Dermis blood vessel endothelial cell (primary cell): Measurements from ENCODE around the gene SEC22B. TPM values are rescaled to one million over a fixed set of nuclear protein-coding genes. Genes with fewer than 3 reads are reported as not detected.
"Not testable (repeated sequence)": the region's sequence is repeated elsewhere in the genome, so short reads cannot be mapped to it uniquely, and the experiment has no call there.

Experiments used
- DNase-seq: peaks from one replicate; pipeline ENCODE4 v3.0.0; 2010
- total RNA-seq: library from RNA; depleted of rRNA; stranded (reverse); fragments of >200 nt; gene quantifications from 2 replicates; pipeline ENCODE4 v1.2.3, GENCODE V29; 2014

Gene SEC22B
- 22.1 and 22.4 TPM in 2 replicates for total RNA-seq

DNA sequence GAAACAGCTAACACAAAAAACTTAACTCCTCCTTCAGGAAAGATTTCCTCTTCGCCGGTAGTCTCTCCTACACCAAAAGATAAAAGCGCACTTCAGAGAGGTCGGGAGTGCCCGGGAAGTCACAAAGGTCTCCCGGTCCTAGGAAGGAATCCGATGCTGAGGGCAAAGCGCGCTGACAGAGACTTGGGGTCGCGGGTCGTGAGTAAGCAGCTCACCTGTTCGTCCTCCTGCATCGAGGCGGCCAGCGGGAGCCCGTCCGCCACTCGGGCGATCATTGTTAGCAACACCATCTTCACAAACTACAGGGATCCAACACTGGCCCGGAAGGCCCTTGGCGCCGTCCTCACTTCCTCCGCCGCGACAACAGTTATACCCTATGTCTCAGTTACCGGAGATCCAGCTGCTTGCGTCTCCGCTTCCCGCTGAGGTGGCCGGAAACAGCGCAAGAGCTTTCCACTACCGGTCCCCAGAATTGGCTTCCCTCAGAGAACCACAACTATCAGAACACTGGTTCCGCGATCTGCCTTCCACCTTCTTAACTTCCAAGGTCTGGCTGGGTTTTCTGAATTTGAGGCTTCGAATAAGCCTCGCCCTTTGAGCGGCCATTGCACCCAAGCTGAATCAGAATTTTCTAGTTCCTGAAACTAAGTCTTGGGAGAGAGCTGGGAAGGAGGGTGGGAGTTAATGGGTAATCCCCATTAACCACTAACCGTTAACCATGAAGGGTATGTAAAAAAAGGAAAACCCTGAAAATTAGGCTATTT, at the start of gene SEC22B:
TSS of gene SEC22B (minus strand) at position 429 of the 764 bp plus-strand sequence. CDS start at position 290, 139 bp downstream.
- peak; percentile 97 for DNase-seq

DNA sequence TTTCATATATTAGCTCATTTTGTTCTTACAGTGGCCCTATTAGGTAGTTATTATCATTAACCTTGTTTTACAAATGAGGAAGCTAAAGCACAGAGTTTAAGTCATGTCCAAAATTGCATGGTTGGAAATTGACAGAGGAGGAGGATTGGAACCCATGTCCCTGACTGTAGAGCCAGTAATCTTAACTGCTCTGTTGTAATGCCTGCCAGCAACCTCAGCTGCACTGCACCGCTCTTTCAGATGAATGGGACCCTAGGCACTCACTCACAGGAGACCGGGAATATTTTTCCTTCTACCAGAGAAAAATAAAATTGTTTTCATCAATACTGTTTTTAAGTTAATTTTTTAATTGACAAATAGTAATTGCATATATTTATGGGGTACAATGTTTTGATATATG, 41.6 kb upstream of the SEC22B start:
- not testable (repeated sequence) for DNase-seq

DNA sequence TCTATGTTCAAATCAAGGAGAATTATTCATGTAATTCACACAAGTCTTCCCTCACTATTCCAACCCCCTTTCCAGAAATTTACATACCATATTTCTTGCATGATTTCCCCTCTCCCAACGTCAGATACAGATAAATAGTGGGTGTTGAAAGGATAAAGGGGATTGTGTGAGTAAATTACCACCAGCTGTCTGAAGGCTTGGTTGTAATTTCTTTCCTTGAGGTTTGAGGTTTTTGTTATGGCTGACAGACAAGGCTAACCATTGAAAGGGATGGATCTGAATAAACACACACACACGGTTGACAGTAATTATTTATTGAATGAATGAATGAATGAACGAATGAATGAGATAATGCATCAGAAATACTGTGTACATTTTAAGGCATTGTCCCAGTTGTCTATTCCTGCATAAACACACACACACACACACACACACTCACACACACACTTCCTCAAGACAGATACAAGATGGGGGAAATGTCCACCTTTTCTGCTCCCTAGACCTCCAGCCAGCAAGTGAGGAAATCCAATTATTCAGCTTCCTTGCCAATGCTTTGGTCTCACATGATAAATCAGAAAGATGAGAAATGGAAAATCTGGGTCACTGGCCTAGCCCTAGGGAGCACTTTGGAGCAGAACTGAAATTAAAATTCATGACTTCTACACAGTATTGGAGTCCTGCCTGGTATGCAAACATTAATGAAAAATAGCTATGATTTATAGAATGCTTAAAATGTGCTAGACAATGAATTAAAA, 41.0 kb upstream of the SEC22B start:
- DNase-seq, result not testable (repeated sequence)

DNA sequence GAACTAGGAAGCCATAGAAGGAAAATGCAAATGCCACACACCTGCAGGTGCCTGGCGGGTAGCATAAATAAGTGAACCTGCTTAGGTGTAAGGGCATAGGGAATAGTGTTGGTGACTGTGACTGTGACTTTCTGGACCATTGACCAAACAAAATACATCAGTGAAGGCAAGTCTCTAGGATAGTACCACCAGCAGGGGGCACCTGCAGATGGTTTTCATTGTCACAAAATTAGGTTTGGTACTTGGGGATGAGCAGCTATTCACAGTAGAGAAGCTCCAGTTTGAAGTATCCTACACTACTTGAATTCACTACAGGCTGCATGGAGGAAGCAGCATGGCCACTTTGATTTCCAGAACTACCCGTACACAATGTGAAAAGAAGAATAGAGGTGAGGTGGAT, 37.3 kb upstream of the SEC22B start:
- not testable (repeated sequence) for DNase-seq

DNA sequence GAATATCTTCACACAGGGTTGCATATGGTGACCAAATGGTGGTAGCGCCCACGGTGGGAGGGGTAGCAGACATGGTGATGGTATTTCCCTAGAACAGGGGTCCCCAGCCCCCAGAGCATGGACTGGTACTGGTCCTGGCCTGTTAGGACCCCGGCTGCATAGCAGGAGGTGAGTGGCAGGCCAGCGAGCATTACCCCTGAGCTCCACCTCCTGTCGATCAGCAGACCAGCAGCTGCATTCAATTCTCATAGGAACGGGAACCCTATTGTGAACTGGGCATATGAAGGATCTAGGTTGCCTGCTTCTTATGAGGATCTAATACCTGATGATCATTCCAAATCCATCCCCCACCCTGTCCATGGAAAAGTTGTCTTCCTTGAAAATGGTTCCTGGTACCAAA, 34.4 kb upstream of the SEC22B start:
- not testable (repeated sequence) for DNase-seq

DNA sequence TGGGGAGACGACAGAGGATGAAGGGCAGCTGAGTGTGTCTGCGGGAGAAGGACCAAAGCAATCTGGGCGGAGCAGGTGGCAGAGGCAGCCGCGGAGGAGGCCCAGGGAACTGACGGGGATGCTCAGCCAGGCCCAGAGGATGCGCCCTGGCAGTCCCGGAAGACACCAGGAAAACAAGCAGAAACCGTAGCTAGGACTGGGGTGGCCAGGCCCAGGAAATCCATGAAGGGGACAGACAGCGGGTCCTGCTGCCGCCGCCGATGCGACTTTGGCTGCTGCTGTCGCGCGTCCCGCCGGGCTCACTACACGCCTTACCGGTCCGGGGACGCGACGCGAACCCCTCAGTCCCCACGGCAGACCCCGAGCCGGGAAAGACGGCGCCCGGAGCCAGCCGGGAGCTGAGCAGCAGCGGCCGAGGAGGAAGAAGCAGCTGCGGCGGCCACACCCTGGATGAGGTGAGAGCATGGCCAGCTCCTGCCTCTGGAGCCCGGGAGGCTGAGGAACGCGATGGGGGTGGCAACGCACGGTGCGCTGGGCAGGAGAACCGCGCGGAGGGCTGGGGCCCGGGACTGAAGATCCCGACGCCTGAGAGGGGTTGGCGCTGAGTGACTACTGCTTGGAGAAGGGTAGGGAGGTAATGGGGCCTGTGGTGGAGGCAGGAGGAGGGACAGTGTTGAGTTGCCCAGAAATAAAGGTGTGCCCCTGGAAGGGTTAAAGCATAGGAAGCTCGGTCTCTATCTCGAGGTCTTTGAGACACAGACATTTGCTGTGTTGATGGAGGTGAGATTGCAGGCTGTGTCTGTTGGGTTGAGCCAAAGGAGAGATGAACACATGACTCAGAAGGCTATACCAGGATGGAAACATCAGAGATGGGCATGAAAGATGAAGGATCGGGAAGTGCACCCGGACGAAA, 20.8 kb upstream of the SEC22B start:
- DNase-seq, result not testable (repeated sequence)

DNA sequence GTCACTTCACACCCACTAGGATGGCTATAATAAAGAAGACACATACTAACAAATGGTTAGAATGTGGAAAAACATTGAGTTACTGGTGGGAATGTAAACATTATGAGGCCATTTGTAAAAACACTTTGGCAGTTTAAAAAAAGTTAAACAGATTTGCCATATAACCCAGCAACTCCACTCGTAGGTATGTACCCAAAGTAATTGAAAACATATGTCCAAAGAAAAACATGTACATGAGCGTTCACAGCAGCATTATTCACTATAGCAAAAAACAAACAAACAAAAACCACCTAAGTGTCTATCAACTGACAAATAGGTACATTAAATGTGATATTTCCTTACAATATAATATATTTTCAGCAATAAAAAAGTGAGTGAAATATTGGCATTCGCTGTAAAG, 12.3 kb upstream of the SEC22B start:
- not testable (repeated sequence) for DNase-seq

DNA sequence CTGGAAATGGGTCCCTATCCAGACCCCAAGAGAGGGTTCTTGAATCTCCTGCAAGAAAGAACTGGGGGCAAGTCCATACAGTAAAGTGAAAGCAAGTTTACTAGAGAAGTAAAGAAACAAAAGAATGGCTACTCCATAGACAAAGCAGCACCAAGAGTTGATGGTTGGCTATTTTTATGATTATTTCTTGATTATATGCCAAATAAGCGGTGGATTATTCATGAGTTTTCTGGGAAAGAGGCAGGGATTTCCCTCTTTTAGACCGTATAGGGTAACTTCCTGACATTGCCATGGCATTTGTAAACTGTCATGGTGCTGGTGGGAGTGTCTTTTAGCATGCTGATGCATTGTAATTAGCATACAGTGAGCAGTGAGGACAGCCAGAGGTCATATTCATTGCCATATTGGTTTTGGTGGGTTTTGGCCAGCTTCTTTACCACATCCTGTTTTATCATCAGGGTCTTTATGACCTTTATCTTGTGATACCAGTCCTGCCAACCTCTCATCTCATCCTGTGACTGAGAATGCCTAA, 5.9 kb upstream of the SEC22B start:
- DNase-seq, result not testable (repeated sequence)

DNA sequence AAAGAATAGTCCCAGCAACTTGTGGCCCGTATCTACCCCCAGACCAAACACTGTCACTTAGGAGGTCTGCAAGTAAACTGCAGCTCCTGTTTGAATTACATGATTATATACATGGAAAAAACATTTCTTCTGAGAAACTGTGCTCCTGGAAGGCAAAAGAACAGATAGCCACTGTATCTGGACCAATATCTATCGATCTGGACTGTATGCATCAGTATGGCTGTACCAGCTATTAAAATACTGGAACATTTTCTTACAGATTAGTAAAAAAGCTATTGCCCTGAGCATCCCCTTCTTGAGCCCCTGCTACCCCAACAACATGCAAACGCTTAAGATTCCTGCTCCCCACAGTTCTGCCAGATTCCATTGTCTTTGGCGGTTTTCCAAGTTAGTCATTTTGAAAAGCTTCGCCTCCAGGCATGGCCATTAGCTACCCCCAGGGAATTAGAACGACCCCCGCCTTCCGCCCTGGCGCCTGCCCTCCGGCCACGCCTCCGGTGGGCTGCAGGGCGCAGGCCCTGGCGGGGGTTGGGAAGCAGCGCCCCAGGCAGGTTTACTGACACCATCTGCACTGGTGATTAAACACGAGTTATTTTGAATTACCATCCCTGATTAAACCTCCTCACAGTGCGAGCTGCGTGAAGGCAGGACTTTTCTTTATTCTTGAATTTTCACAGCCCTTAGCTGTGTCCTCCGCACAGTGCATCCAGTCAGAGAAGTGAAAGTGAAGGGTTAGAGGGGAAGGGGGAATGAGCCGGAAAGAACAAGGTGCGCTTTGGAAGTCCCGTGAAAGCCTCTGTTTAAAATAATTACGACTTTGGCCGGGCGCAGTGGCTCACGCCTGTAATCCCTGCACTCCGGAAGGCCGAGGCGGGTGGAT, 3.7 kb upstream of the SEC22B start:
- peak; percentile 61 for DNase-seq

DNA sequence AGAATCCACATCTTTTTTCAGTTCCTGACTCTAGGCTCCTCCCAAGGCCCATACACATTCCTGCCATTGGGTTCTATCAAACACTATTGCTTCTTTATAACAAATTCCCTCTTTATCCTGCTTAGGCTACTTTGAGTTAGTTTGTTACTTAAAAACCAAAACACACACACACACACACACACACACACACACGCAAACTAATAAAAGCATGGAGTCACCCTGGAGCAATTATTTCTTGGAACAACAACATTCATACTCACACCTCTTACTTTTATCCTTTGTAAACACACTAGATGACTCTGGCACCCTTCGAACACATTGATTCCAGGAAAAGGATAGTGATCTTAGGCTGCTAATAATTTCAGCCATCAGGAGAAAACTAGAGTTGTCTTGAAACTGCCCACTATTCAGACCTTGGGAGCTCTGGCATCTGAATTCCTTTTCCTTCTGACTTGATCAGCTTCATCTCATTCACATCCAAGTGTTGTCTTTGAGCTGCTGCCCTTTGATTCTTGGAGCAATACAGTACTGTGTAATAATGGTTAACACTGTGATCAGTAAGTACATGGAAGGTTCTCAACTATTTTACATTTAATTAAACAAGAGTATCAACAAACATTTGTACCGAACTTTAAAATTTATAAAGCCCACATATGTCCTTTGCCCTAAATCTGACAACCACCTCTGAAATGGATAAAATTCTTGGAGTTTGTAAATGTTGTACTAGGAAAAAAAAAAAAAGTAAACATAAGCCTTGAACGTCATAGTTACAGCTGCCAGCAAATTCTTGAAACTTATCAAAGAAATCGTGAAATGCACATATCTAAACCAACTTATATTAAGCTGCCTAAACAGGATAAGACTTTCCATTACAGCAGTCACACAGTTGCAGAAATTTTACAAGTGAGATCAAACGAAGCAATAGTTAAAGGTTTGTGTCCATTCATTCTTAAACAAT, 2.8 kb upstream of the SEC22B start:
- DNase-seq, result peak; percentile 5

DNA sequence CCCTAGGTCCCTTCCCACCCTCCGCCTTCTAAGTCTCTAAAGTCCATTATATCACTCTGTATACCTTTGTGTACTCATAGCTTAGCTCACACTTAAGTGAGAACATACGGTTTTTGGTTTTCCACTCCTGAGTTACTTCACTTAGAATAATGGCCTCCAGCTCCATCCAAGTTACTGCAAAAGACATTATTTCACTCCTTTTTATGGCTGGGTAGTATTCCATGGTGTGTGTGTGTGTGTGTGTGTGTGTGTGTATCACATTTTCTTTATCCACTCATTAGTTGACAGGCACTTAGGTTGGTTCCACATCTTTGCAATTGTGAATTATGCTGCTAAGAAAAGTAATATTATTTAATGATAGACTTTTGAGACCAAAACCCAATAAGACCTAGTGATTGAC, 1.7 kb upstream of the SEC22B start:
- DNase-seq, result not testable (repeated sequence)

DNA sequence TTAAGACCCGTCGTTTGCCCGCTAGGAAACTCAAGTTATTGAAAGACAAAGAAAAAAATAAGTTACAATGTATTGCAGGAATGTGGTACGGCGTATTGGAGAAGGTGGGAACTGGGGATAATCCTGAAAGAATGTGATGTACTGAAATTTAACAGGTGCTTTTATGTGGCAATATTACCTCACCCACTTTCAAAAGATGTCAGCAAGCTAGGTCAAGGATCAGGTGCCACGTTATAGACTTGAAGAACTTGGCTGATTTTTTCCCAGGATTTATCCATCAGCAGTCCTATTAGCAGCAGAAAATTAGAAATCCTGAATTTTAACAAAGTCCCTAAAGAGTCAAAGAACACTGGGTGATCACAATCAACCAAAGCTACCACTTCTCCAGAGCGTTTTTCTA, 632 bp downstream of the SEC22B start:
- peak; percentile 37 for DNase-seq

DNA sequence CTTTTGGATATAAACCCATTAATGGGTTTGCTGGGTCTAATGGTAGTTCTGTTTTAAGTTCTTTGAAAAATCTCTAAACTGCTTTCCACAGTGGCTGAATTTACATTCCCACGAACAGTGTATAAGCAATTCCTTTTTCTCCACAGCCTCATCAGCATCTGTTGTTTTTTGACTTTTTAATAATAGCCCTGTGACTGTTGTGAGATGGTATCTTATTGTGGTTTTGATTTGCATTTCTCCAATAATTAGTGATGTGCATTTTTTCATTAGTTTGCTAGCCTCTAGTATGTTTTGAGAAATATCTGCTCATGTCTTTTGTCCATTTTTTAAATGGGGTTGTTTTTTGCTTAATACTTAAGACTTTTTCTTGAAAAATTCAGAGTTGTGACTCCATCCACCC, 11.6 kb downstream of the SEC22B start:
- not testable (repeated sequence) for DNase-seq

DNA sequence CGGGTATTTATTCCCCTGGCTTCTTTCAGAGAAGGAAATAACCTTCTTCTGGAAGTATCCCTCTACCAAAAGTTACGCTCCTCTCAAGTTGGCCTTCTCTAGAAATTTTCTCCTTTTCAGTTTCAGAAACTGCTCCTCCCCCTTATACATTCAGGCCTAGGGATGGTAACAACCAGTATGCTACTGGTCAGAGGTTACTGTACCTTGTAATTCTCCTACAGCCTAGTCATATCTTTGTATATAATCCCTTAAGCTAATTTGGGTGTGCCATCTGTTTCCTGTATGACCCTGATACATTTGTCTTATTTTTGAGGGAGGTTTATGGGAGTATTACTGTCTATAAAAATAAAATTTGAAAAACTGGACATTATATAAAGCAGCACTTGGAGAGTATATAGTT, 14.3 kb downstream of the SEC22B start:
- not testable (repeated sequence) for DNase-seq

DNA sequence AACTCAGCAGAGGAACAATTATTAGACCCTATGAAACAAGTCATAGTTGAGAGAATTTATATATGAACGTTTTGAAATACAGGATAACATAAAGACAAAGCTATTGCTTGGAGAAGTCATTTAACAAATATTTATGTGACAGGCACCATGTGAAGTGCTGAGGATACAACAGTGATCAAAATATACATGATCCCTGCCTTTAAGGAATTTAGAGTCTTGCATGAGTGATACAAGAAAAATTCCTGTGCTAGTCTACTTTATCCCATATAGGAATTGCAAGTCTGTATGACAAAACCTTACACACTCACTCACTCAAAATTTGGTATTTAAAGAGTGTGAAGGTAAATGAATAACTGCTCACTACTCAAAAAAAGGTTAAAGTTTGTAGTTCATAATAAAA, 17.8 kb downstream of the SEC22B start:
- DNase-seq, result not testable (repeated sequence)

DNA sequence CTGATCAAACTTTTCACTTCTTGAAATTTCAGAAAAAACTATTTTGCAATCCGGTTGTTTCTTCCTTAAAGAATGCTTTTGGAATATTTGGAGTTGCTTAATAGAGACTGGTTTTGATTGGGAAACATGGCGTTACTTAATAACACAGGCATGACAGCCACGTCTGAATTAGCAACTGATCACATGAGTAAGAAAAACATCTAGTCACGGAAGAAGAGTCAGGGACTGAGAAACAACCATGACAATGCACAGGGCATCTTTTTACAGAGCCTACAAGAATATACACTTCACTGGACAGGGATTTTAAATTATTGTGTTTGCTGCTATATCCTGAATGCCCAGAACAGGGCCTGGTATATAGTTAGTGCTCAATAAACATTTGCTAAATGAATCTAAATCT, 18.2 kb downstream of the SEC22B start:
- DNase-seq, result not testable (repeated sequence)

DNA sequence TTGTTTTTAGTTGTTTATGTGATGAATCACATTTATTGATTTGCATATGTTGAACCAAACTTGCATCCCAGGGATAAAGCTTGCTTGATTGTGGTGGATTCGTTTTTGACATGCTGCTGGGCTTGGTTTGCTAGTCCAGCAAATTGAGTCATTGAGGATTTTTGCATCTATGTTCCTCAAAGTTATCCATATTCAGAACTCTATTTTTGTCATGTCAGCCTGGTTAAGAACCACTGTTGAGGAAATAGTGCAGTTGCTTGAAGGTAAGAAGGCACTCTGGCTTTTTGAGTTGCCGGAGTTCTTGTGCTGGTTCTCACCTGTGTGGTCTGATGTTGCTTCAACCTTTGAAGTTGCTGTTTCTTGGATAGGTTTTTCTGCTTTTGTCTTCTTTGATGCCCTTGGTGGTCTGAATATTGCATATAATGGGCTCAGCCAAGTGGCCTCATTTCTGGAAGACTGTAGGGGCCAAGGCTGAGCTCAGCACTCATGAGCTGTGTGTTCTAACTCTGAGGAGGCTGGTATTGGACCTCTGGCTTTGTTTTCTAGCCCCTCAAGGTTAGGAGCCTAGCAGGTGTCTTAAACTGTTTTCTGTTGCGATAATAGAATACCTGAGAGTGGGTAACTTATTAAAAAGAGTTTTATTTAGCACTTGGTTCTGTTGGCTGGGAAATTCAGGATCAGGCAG, 26.0 kb downstream of the SEC22B start:
- DNase-seq, result not testable (repeated sequence)

DNA sequence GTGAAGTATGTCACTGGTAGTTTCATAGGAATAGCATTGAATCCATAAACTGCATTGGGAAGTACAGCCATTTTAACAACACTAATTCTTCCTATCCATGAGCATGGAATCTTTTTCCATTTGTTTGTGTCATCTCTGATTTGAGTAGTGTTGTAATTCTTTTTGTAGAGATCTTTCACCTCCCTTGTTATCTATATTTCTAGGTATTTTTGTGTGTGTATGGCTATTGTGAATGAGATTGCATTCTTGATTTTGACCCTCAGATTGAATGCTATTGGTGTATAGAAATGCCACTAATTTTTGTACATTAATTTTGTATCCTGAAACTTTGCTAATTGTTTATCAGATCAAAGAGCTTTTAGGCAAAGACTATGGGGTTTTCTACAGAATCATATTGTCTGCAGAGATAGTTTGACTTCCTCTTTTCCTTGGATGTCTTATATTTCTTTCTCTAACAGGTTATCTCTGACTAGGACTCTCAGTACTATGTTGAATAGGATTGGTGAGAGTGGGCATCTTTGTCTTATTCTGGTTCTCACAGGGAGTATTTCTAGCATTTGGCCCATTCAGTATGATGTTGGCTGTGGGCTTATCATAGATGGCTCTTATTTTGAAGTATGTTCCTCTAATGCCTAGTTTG, 26.8 kb downstream of the SEC22B start:
- not testable (repeated sequence) for DNase-seq

DNA sequence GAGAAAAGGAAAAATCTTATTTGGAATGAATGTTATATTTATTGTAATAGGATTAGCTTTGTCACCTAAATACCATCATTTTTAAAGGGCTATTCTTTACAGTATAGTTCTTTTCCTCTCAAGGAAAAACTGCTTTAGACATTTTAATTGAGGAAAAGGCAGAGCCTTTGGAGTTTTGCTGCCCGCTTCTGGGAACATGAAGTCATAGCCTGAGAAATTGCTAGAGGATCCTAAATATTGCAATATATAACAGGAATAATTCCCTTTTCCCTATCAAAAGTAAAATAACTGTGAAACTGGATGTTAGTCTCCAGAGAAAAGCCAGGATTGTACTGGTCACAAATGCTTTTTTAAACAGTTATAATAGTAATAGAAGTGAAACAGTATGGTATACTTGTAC, 30.5 kb downstream of the SEC22B start:
- DNase-seq, result not testable (repeated sequence)
